ENCODE results near the gene TMEM19. TPM values are rescaled to one million over a fixed set of nuclear protein-coding genes. Genes with fewer than 3 reads are reported as not detected.

The TMEM19 gene
- total RNA-seq, 1 experiment from 2014 or later, result 17.3 TPM

DNA sequence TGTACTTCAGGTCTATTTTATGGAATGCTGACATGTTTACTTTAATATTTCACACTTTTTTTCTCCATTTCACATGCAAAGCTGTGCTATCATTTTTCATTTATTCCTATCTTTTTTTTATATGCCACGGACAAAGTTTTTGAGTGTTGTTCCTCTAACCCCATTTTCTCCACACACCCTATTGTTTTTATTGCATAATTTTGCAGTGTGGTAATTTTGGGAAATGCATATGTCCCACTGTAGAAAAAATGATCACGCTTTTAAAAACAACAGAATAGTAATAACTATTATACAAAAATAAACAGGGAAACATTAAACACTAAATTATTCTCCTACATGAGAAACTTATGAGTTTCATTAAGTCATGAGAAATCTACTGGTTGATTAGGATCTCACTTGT, 36.5 kb upstream of the TMEM19 start:
- Histone ChIP-seq H3K4ac (ENCODE audit: low read depth, low read length) (no peak overlapping the region), H3K9me3 (ENCODE audit: control insufficient read depth, low read depth, low read length) (no peaks in the 10 kb centered on the region), H2BK120ac (ENCODE audit: low read depth, low read length, poor library complexity, severe bottlenecking) (no peak overlapping the region), H3K27me3 (ENCODE audit: insufficient read depth, low read length) (no peaks in the 10 kb centered on the region), H2AK5ac (ENCODE audit: insufficient read length, low read length) (no peak overlapping the region), H2BK12ac (ENCODE audit: insufficient read length, low read depth, low read length) (no peak overlapping the region), H4K20me1 (ENCODE audit: control insufficient read depth, insufficient read depth, insufficient read length) (no peaks in the 10 kb centered on the region), H3K23ac (ENCODE audit: insufficient read length, low read depth, low read length) (no peak overlapping the region), H2BK20ac (ENCODE audit: low read depth, low read length, poor library complexity, severe bottlenecking) (no peak overlapping the region), H3K79me2 (ENCODE audit: insufficient read depth, low read length) (peaks cover 3% of the 10 kb centered on the region; the same call in 1 of the 2 replicates), H2AFZ (ENCODE audit: low read length) (no peak overlapping the region), H4K91ac (ENCODE audit: insufficient read length, low read depth, low read length) (no peak overlapping the region), H3T11ph (ENCODE audit: low read length) (no peak overlapping the region), H3K18ac (ENCODE audit: insufficient read length, low read depth, low read length) (no peak overlapping the region), H3K14ac (ENCODE audit: insufficient read depth, low read length) (no peak overlapping the region), H3K56ac (ENCODE audit: insufficient read length, low read depth, low read length) (no peak overlapping the region), H3K79me1 (ENCODE audit: insufficient read depth, low read depth, low read length, poor library complexity, severe bottlenecking) (no peaks in the 10 kb centered on the region), H3K27ac (ENCODE audit: insufficient read length, low read depth, low read length) (no peak overlapping the region), H3K4me1 (ENCODE audit: insufficient read depth, low read length) (no peaks in the 10 kb centered on the region), H3K9ac (ENCODE audit: extremely low read depth, insufficient read length, low read length) (no peak overlapping the region), H4K8ac (replicated peaks; ENCODE audit: insufficient read length, low read depth, low read length) (no peak overlapping the region), H2BK5ac (ENCODE audit: insufficient read length, low read length) (no peak overlapping the region), H3K4me2 (ENCODE audit: insufficient read depth, insufficient read length, low read length) (no peak overlapping the region), H4K5ac (ENCODE audit: insufficient read length, low read depth, low read length) (no peak overlapping the region), H3K23me2 (ENCODE audit: insufficient read length, low read depth, low read length, poor library complexity, severe bottlenecking) (no peaks in the 10 kb centered on the region), H2BK15ac (ENCODE audit: low read depth, low read length) (no peak overlapping the region)
- Mint-ChIP-seq H3K4me1 (no peaks in the 10 kb centered on the region), H3K9me3 (peaks cover 0 to under 1% of the 10 kb centered on the region in 2 experiments; a peak in 3 of 5 replicates), H3K36me3 (ENCODE audit: insufficient read depth in 1 of 3, low read depth in 3 of 3) (peaks cover 14 to 38% (median 14%) of the 10 kb centered on the region in 3 experiments), H3K27ac (no peak overlapping the region), H3K4me3 (no peak overlapping the region), H3K27me3 (ENCODE audit: low read depth) (no peaks in the 10 kb centered on the region)
- DNase-seq, result no peak
- TF ChIP-seq CTCF (conservative IDR thresholded peaks at IDR 0.05), result no peak
- WGBS (ENCODE audit: extremely low coverage, insufficient read length, low lambda C conversion rate), result no CpG with 5 or more reads among the region's 2 CpGs
